ENCODE measurements around the gene MCU. TPM values are rescaled to one million over a fixed set of nuclear protein-coding genes. Genes with fewer than 3 reads are reported as not detected.

Gene MCU
- total RNA-seq, 1 donor from 2014 or later: 31.8 TPM

DNA sequence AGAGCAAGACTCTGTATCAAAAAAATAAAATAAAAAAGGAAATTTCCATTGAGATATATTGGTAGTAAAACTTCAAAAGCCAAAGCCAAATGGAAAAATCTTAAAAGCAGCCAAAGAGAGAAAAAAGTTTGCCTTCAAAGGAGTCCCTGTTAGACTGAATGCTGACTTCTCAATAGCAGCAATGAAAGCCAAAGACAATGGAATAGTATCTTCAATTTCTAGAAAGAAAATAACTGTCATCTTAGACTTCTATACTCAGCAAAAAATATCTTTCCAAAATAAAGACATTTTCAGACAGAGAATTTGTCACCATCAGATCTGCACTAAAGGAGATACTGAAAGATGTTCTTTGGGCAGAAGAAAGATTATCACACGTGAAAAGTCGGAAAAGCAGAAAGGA, 187.3 kb downstream of the MCU start:
- Histone ChIP-seq H3K79me2 (ENCODE audit: insufficient read depth, low read length) (no peaks in the 10 kb centered on the region), H3K36me3 (ENCODE audit: insufficient read depth, low read length) (peaks cover 4% of the 10 kb centered on the region), H3K27me3 (ENCODE audit: insufficient read depth, low read length) (no peaks in the 10 kb centered on the region), H3K4me1 (ENCODE audit: insufficient read depth, low read length) (no peaks in the 10 kb centered on the region), H3K9me3 (ENCODE audit: insufficient read depth, low read depth, low read length) (no peaks in the 10 kb centered on the region), H2AFZ (ENCODE audit: low read depth, low read length) (no peak overlapping the region), H3K4me2 (ENCODE audit: low read length) (no peak overlapping the region), H3K27ac (ENCODE audit: low read depth, low read length) (no peak overlapping the region), H4K20me1 (ENCODE audit: insufficient read depth, low read length) (peaks cover 6% of the 10 kb centered on the region), H3K4me3 (ENCODE audit: insufficient read depth, low read depth, low read length) (no peak overlapping the region), H3K9ac (ENCODE audit: low read length) (no peak overlapping the region)
- Mint-ChIP-seq H3K27me3 (ENCODE audit: low read depth, unreplicated experiment) (no peaks in the 10 kb centered on the region), H3K9me3 (ENCODE audit: unreplicated experiment) (no peaks in the 10 kb centered on the region), H3K27ac (ENCODE audit: unreplicated experiment) (no peak overlapping the region), H3K36me3 (ENCODE audit: low read depth, unreplicated experiment) (peaks cover 28% of the 10 kb centered on the region), H3K4me3 (ENCODE audit: unreplicated experiment) (no peak overlapping the region), H3K4me1 (ENCODE audit: low read depth, unreplicated experiment) (no peaks in the 10 kb centered on the region)
- DNase-seq (ENCODE audit: low read depth) (no peak), FAIRE-seq (no peak)
- TF ChIP-seq, protein P1, sequence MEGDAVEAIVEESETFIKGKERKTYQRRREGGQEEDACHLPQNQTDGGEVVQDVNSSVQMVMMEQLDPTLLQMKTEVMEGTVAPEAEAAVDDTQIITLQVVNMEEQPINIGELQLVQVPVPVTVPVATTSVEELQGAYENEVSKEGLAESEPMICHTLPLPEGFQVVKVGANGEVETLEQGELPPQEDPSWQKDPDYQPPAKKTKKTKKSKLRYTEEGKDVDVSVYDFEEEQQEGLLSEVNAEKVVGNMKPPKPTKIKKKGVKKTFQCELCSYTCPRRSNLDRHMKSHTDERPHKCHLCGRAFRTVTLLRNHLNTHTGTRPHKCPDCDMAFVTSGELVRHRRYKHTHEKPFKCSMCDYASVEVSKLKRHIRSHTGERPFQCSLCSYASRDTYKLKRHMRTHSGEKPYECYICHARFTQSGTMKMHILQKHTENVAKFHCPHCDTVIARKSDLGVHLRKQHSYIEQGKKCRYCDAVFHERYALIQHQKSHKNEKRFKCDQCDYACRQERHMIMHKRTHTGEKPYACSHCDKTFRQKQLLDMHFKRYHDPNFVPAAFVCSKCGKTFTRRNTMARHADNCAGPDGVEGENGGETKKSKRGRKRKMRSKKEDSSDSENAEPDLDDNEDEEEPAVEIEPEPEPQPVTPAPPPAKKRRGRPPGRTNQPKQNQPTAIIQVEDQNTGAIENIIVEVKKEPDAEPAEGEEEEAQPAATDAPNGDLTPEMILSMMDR (IDR thresholded peaks at IDR 0.05; ENCODE audit: insufficient read depth, low read depth, low read length): no peak
- no peak for TF ChIP-seq EZH2 (IDR thresholded peaks at IDR 0.05; ENCODE audit: insufficient read depth, low read length)

DNA sequence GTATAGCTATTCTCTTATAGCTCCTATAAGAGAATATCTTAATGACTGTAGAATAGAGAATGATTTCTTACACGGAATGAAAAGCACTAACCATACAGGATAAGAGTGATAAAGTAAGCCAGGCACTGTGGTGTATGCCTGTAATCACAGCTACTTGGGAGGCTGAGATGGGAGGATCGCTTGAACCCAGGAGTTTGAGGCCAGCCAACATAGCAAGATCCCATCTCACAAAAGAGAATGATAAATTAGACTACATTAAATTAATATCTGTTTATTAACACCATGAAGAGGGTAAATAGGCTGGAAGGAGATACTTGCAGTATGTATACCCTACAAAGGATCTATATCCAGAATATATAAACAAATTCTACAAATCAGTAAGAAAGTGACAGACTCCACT, 189.3 kb downstream of the MCU start:
- Histone ChIP-seq H3K9ac (ENCODE audit: low read length) (no peak overlapping the region), H3K4me2 (ENCODE audit: low read length) (no peak overlapping the region), H4K20me1 (ENCODE audit: insufficient read depth, low read length) (no peaks in the 10 kb centered on the region), H3K4me1 (ENCODE audit: insufficient read depth, low read length) (no peaks in the 10 kb centered on the region), H3K27ac (ENCODE audit: low read depth, low read length) (no peak overlapping the region), H3K9me3 (ENCODE audit: insufficient read depth, low read depth, low read length) (no peaks in the 10 kb centered on the region), H3K4me3 (ENCODE audit: insufficient read depth, low read depth, low read length) (no peak overlapping the region), H2AFZ (ENCODE audit: low read depth, low read length) (no peak overlapping the region), H3K36me3 (ENCODE audit: insufficient read depth, low read length) (peaks cover 4% of the 10 kb centered on the region), H3K27me3 (ENCODE audit: insufficient read depth, low read length) (no peaks in the 10 kb centered on the region), H3K79me2 (ENCODE audit: insufficient read depth, low read length) (no peaks in the 10 kb centered on the region)
- no peak for TF ChIP-seq EZH2 (IDR thresholded peaks at IDR 0.05; ENCODE audit: insufficient read depth, low read length)
- TF ChIP-seq, protein P1 (IDR thresholded peaks at IDR 0.05; ENCODE audit: insufficient read depth, low read depth, low read length): no peak
- Mint-ChIP-seq H3K27ac (ENCODE audit: unreplicated experiment) (no peak overlapping the region), H3K4me3 (ENCODE audit: unreplicated experiment) (no peak overlapping the region), H3K27me3 (ENCODE audit: low read depth, unreplicated experiment) (no peaks in the 10 kb centered on the region), H3K36me3 (ENCODE audit: low read depth, unreplicated experiment) (peaks cover 28% of the 10 kb centered on the region), H3K4me1 (ENCODE audit: low read depth, unreplicated experiment) (no peaks in the 10 kb centered on the region), H3K9me3 (ENCODE audit: unreplicated experiment) (no peaks in the 10 kb centered on the region)
- DNase-seq (ENCODE audit: low read depth) (no peak), FAIRE-seq (no peak)

DNA sequence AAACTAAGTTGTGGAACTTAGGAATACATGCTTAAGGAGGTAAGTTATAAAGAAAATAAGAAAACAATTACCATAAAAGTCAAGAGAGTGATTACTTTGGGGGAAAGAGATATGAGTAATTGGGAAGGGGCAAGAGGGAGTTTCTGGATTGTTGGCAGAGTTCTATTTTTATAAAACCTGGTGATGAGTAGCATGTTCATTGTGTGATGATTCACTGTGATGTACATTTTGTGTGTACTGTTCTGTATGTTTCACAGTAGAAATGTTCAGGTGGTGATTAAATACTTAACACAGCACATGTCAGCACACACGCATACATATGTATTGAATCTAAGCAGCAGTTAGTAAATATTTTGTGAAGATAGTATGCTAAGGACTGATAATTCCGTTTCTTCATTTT, 191.9 kb downstream of the MCU start:
- DNase-seq (ENCODE audit: low read depth): no peak
- Mint-ChIP-seq H3K4me3 (ENCODE audit: unreplicated experiment) (no peak overlapping the region), H3K36me3 (ENCODE audit: low read depth, unreplicated experiment) (peaks cover 33% of the 10 kb centered on the region), H3K9me3 (ENCODE audit: unreplicated experiment) (no peaks in the 10 kb centered on the region), H3K4me1 (ENCODE audit: low read depth, unreplicated experiment) (peaks cover 6% of the 10 kb centered on the region), H3K27ac (ENCODE audit: unreplicated experiment) (no peak overlapping the region), H3K27me3 (ENCODE audit: low read depth, unreplicated experiment) (no peaks in the 10 kb centered on the region)
- FAIRE-seq: peak; percentile 17
- Histone ChIP-seq H3K4me2 (ENCODE audit: low read length) (no peak overlapping the region), H3K9ac (ENCODE audit: low read length) (no peak overlapping the region), H3K4me1 (ENCODE audit: insufficient read depth, low read length) (peaks cover 7% of the 10 kb centered on the region), H3K27ac (ENCODE audit: low read depth, low read length) (no peak overlapping the region), H3K36me3 (ENCODE audit: insufficient read depth, low read length) (peaks cover 4% of the 10 kb centered on the region), H3K4me3 (ENCODE audit: insufficient read depth, low read depth, low read length) (no peak overlapping the region), H2AFZ (ENCODE audit: low read depth, low read length) (no peak overlapping the region), H3K27me3 (ENCODE audit: insufficient read depth, low read length) (no peaks in the 10 kb centered on the region), H3K79me2 (ENCODE audit: insufficient read depth, low read length) (no peaks in the 10 kb centered on the region), H3K9me3 (ENCODE audit: insufficient read depth, low read depth, low read length) (no peaks in the 10 kb centered on the region), H4K20me1 (ENCODE audit: insufficient read depth, low read length) (no peaks in the 10 kb centered on the region)
- TF ChIP-seq EZH2 (IDR thresholded peaks at IDR 0.05; ENCODE audit: insufficient read depth, low read length): no peak
- TF ChIP-seq, protein P1 (IDR thresholded peaks at IDR 0.05; ENCODE audit: insufficient read depth, low read depth, low read length): no peak
